ENCODE measurements around the gene BMAL1. TPM values are rescaled to one million over a fixed set of nuclear protein-coding genes. Genes with fewer than 3 reads are reported as not detected.

Gene BMAL1
- total and polyA plus RNA-seq, 2 of the 8 experiments (the other 6 are each of a cell fraction or from before 2014, with no cell fraction given): 6.8 to 6.9 TPM

GRCh38 chr11:13429288-13429687 lies 151.7 kb downstream of the BMAL1 start:
- H2BK5ac ChIP-seq (ENCODE audit: low read depth, low read length): no peak overlapping the region
- no peaks in the 10 kb centered on the region for H4K20me1 ChIP-seq (replicated peaks in 1 of 2; ENCODE audit: control insufficient read depth in 1 of 2, insufficient read depth in 2 of 2, low read length in 2 of 2)
- peaks cover 2 to 25% of the 10 kb centered on the region in 2 experiments; a peak in 3 of 4 replicates for H3K9me3 ChIP-seq (ENCODE audit: insufficient read depth in 2 of 2, low read depth in 1 of 2, low read length in 1 of 2)
- no peak overlapping the region for H3K56ac ChIP-seq (replicated peaks; ENCODE audit: insufficient read length, low read depth, low read length)
- no peak overlapping the region for H2BK20ac ChIP-seq (ENCODE audit: low read length)
- FAIRE-seq: no peak
- H3K79me2 ChIP-seq (ENCODE audit: control insufficient read depth in 1 of 2, insufficient read depth in 2 of 2, low read length in 2 of 2): peaks cover 0 to 3% of the 10 kb centered on the region in 2 experiments; a peak in 1 of 4 replicates
- H4K8ac ChIP-seq (ENCODE audit: extremely low read depth, insufficient read depth, low read length): no peak overlapping the region
- no peak overlapping the region for H2AK5ac ChIP-seq (ENCODE audit: low read depth, low read length)
- no peak overlapping the region for H3K4me2 ChIP-seq (ENCODE audit: insufficient read depth in 1 of 2, low read depth in 2 of 2, low read length in 2 of 2)
- H3K36me3 ChIP-seq (ENCODE audit: control insufficient read depth in 2 of 4, insufficient read depth in 4 of 4, low read length in 3 of 4): no peaks in the 10 kb centered on the region; a peak in 1 of 8 replicates
- ChIA-PET CTCF (ENCODE audit: partially characterized antibody) (no interaction called here), POLR2A (ENCODE audit: partially characterized antibody) (no interaction called here)
- no peak overlapping the region for H3K23ac ChIP-seq (ENCODE audit: insufficient read length)
- no peak overlapping the region for H4K5ac ChIP-seq (ENCODE audit: insufficient read length, low read depth, low read length)
- 87% methylated on average over 1 of the region's 1 CpG; no CpG with 5 or more reads in 1 of the 2 experiments for WGBS, 2 experiments (ENCODE audit: extremely low coverage in 1 of 2, insufficient coverage in 1 of 2, insufficient read length in 1 of 2, insufficient replicate concordance in 2 of 2, low coverage in 1 of 2, low lambda C conversion rate in 2 of 2, missing lambda C conversion rate in 1 of 2)
- H2BK15ac ChIP-seq (ENCODE audit: low read length): no peak overlapping the region
- no peak overlapping the region for H3K4ac ChIP-seq (replicated peaks; ENCODE audit: insufficient read length, low read depth, low read length)
- no peak overlapping the region for H3K14ac ChIP-seq (ENCODE audit: insufficient read length)
- H3K18ac ChIP-seq (ENCODE audit: extremely low read depth, low read length): no peak overlapping the region
- H3K79me1 ChIP-seq (ENCODE audit: low read depth, low read length): no peaks in the 10 kb centered on the region
- H3K4me1 ChIP-seq (replicated peaks in 1 of 4; ENCODE audit: control insufficient read depth in 3 of 4, insufficient read depth in 4 of 4, low read length in 3 of 4): no peaks in the 10 kb centered on the region; a peak in 1 of 7 replicates
- H2BK120ac ChIP-seq (replicated peaks; ENCODE audit: low read depth, low read length): no peak overlapping the region
- no peak overlapping the region for H2BK12ac ChIP-seq (ENCODE audit: low read depth, low read length)
- no peak overlapping the region for H2AFZ ChIP-seq (ENCODE audit: low read length)
- H3K23me2 ChIP-seq (ENCODE audit: low read depth, low read length): no peaks in the 10 kb centered on the region
- H3K4me3 ChIP-seq (ENCODE audit: extremely low read depth in 1 of 4, insufficient read depth in 2 of 4, low read depth in 3 of 4, low read length in 4 of 4): no peak overlapping the region
- H4K91ac ChIP-seq (replicated peaks; ENCODE audit: insufficient read length, low read length): no peak overlapping the region
- DNase-seq (ENCODE audit: low read depth in 1 of 2, low spot score in 2 of 2): no peak
- no peak overlapping the region for H3K27ac ChIP-seq (ENCODE audit: low read depth, low read length)
- H3K27me3 ChIP-seq (replicated peaks in 1 of 4; ENCODE audit: control insufficient read depth in 3 of 4, extremely low read depth in 1 of 4, insufficient read depth in 3 of 4, low read length in 3 of 4): no peaks in the 10 kb centered on the region
- no peak overlapping the region for H3K9ac ChIP-seq (replicated peaks in 1 of 4; ENCODE audit: extremely low read depth in 1 of 4, low read depth in 3 of 4, low read length in 3 of 4)
- TF ChIP-seq TCF12 (IDR thresholded peaks at IDR 0.05; ENCODE audit: low read depth, low read length): no peak
- no peak for TF ChIP-seq ZNF274 (IDR thresholded peaks at IDR 0.05; ENCODE audit: borderline replicate concordance, extremely low read depth, low read length)
- TF ChIP-seq CTCF (IDR thresholded peaks at IDR 0.05; ENCODE audit: control extremely low read depth in 1 of 3, insufficient read depth in 1 of 3, low read depth in 1 of 3, low read length in 3 of 3): no peak
- TF ChIP-seq TAF7 (optimal IDR thresholded peaks at IDR 0.05; ENCODE audit: borderline replicate concordance, low read depth, low read length): no peak
- no peak for TF ChIP-seq SP1 (IDR thresholded peaks at IDR 0.05; ENCODE audit: low read depth, low read length)
- TF ChIP-seq RBBP5 (IDR thresholded peaks at IDR 0.05; ENCODE audit: borderline replicate concordance, low read depth, low read length): no peak
- TF ChIP-seq EZH2 (IDR thresholded peaks at IDR 0.05; ENCODE audit: low read depth, low read length, severe bottlenecking): no peak
- TF ChIP-seq MAFK (IDR thresholded peaks at IDR 0.05; ENCODE audit: low read depth, low read length): no peak
- TF ChIP-seq JUND (IDR thresholded peaks at IDR 0.05; ENCODE audit: low read length): no peak
- TF ChIP-seq SP2 (IDR thresholded peaks at IDR 0.05; ENCODE audit: low read length): no peak
- no peak for TF ChIP-seq POLR2AphosphoS5 (IDR thresholded peaks at IDR 0.05; ENCODE audit: low read depth, low read length)
- TF ChIP-seq EP300 (IDR thresholded peaks at IDR 0.05; ENCODE audit: borderline replicate concordance in 1 of 2, low read depth in 2 of 2, low read length in 2 of 2): no peak

All from H1 (cell line).